ENCODE measurements around the gene PHACTR1.

DNA sequence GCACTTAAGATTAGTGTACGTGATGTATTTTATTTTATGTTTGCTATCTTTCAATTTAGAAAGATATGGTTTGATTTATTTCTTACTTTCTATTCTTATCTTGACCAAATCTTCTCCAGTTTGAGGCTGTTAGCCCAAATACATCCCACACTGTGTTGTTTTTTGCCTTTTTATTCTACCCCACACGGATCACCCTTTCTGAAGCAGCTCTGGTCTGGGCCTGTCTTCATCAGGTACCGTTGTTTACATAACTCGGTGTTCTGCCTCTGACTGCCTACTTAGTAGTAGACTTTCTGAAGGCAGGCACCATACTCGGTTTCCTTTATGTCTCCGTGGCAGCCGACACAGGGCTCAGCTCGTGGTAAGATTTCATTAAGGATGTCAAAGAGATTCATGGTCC lies 95.0 kb downstream of the PHACTR1 start:
- TF ChIP-seq, protein P1, sequence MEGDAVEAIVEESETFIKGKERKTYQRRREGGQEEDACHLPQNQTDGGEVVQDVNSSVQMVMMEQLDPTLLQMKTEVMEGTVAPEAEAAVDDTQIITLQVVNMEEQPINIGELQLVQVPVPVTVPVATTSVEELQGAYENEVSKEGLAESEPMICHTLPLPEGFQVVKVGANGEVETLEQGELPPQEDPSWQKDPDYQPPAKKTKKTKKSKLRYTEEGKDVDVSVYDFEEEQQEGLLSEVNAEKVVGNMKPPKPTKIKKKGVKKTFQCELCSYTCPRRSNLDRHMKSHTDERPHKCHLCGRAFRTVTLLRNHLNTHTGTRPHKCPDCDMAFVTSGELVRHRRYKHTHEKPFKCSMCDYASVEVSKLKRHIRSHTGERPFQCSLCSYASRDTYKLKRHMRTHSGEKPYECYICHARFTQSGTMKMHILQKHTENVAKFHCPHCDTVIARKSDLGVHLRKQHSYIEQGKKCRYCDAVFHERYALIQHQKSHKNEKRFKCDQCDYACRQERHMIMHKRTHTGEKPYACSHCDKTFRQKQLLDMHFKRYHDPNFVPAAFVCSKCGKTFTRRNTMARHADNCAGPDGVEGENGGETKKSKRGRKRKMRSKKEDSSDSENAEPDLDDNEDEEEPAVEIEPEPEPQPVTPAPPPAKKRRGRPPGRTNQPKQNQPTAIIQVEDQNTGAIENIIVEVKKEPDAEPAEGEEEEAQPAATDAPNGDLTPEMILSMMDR (conservative IDR thresholded peaks at IDR 0.05 in 1 of 2, IDR thresholded peaks at IDR 0.05 in 1 of 2; ENCODE audit: low read depth in 1 of 2, low read length in 2 of 2): no peak
- TF ChIP-seq EZH2 (IDR thresholded peaks at IDR 0.05; ENCODE audit: low read length, missing control alignments): no peak

Measured in fibroblast of lung (primary cell).